Cardiac muscle cell (in vitro differentiated cells and primary cell): ENCODE measurements around the gene KIAA0825. TPM values are rescaled to one million over a fixed set of nuclear protein-coding genes. Genes with fewer than 3 reads are reported as not detected.

ENCODE experiments used
- DNase-seq, 2 donors: peaks; one replicate each; pipeline versions ENCODE4 v3.0.0 to v3.0.0-alpha.2; 2010 to 2017; ENCODE audit warnings: low read depth in 1 of 2, low spot score in 1 of 2
- H3K27ac ChIP-seq: fragments of 200-600 bp; sonication (generic); 2 replicates; pipeline ENCODE4 v1.5.1; 2016
- H3K27me3 ChIP-seq: fragments of 200-600 bp; sonication (generic); 2 replicates; pipeline ENCODE4 v1.6.0; 2016; ENCODE audit warnings: control low read depth
- H3K36me3 ChIP-seq: fragments of 200-600 bp; sonication (generic); 2 replicates; pipeline ENCODE4 v1.5.1; 2016; ENCODE audit warnings: control low read depth
- H3K4me1 ChIP-seq: fragments of 200-600 bp; sonication (generic); 2 replicates; pipeline ENCODE4 v1.8.1; 2017; ENCODE audit warnings: low read depth, mild to moderate bottlenecking, mixed run types
- H3K4me3 ChIP-seq: fragments of 200-600 bp; sonication (generic); 2 replicates; pipeline ENCODE4 v1.5.1; 2016; ENCODE audit warnings: mild to moderate bottlenecking
- H3K9me3 ChIP-seq: fragments of 200-600 bp; sonication (generic); 2 replicates; pipeline ENCODE4 v1.5.1; 2017; ENCODE audit warnings: low read depth, mild to moderate bottlenecking, control low read depth
- CTCF ChIP-seq: IDR thresholded peaks from 2 replicates; pipeline ENCODE4 v1.5.1; 2012; ENCODE audit warnings: low read depth, mild to moderate bottlenecking, low read length
- polyA plus RNA-seq: library from polyadenylated mRNA; unstranded; fragments of >200 nt; fragmentation: Nextera tagmentation; extraction: Ambion mirVana; gene quantifications from 2 replicates; pipeline ENCODE4 v1.2.1, GENCODE V29; 2016
- total RNA-seq: library from RNA; depleted of rRNA; stranded (reverse); fragments of >200 nt; gene quantifications from 2 replicates; pipeline ENCODE4 v1.2.3, GENCODE V29; 2016

Gene KIAA0825
- total and polyA plus RNA-seq, 2 experiments from 2014 or later = 1.5 to 2.1 TPM

GRCh38 chr5:94649874-94650273 is 31.5 kb upstream of the KIAA0825 start:
- H3K9me3 ChIP-seq = no peaks in the 10 kb centered on the region
- H3K27me3 ChIP-seq = no peaks in the 10 kb centered on the region
- no peak overlapping the region for H3K27ac ChIP-seq
- no peaks in the 10 kb centered on the region for H3K36me3 ChIP-seq
- no peak for DNase-seq
- no peak for TF ChIP-seq CTCF
- H3K4me1 ChIP-seq = no peaks in the 10 kb centered on the region
- no peak overlapping the region for H3K4me3 ChIP-seq

GRCh38 chr5:94646758-94647157 is 28.4 kb upstream of the KIAA0825 start:
- DNase-seq = no peak
- TF ChIP-seq CTCF = no peak
- Histone ChIP-seq H3K9me3 (no peaks in the 10 kb centered on the region), H3K27me3 (no peaks in the 10 kb centered on the region), H3K4me3 (no peak overlapping the region), H3K36me3 (no peaks in the 10 kb centered on the region), H3K27ac (no peak overlapping the region), H3K4me1 (no peaks in the 10 kb centered on the region)

DNA sequence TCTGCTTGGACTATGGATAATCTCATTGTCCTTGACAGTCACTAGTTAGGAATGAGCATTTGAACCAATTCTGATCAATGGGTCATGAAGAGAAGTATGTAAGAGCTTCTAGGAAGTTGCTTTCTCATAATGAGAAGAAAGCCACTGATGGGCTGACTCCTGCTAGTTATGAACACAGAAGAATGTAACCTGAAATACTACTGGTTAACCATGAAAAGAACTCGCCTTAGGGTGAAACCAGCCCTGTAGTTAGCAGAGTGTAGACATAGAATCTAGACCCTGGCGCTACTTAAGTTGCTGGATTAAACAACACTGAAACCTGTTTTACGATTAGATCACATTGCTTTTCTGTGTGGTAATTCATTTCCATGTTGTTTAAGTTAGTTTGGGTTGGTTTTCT is 26.6 kb upstream of the KIAA0825 start:
- DNase-seq = no peak
- no peaks in the 10 kb centered on the region for H3K9me3 ChIP-seq
- H3K27ac ChIP-seq = no peak overlapping the region
- no peak for TF ChIP-seq CTCF
- H3K4me3 ChIP-seq = no peak overlapping the region
- no peaks in the 10 kb centered on the region for H3K36me3 ChIP-seq
- H3K4me1 ChIP-seq = no peaks in the 10 kb centered on the region
- no peaks in the 10 kb centered on the region for H3K27me3 ChIP-seq

DNA sequence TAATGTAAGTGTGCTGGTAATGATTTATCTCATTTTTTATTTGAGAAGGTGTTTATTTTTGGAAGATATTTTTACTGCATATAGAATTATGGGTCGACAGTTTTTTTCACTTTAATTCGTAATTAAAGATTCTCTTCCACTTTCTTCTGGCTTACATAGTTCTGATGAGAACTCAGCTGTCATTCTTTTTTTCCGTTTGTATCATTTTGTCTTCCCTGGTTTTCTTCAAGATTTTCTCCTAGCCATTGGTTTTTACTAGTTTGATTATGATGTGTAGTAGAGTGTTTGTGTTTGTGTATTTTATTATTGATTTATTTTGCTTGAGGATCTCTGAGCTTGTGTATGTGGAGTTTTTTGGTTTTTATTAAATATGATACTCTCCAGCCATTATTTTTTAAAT is 21.8 kb upstream of the KIAA0825 start:
- no peak for TF ChIP-seq CTCF
- H3K36me3 ChIP-seq = no peaks in the 10 kb centered on the region
- H3K9me3 ChIP-seq = no peaks in the 10 kb centered on the region
- no peaks in the 10 kb centered on the region for H3K4me1 ChIP-seq
- H3K4me3 ChIP-seq = no peak overlapping the region
- DNase-seq = no peak
- no peaks in the 10 kb centered on the region for H3K27me3 ChIP-seq
- H3K27ac ChIP-seq = no peak overlapping the region

DNA sequence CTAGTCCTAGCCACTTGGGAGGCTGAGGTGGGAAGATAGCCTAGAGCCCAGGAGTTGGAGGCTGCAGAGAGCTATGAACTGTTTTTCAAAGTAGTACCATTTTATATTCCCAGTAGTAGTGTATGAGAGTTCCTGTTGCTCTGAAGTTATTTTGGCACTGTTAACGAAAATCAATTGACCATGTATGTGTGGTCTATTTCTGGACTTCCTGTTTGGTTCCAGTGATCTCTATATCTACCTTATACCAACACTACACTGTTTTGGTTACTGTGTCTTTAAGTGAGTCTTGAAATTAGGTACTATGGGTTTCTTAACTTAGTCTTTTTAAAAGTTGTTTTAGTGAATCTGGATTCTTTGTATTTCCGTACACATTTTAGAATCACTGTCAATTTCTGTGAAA is 13.6 kb upstream of the KIAA0825 start:
- TF ChIP-seq CTCF = no peak
- Histone ChIP-seq H3K9me3 (no peaks in the 10 kb centered on the region), H3K4me1 (no peaks in the 10 kb centered on the region), H3K4me3 (no peak overlapping the region), H3K27me3 (no peaks in the 10 kb centered on the region), H3K36me3 (no peaks in the 10 kb centered on the region), H3K27ac (no peak overlapping the region)
- no peak for DNase-seq

- DNase-seq = no peak
- no peak for TF ChIP-seq CTCF
- no peaks in the 10 kb centered on the region for H3K9me3 ChIP-seq
- H3K4me1 ChIP-seq = peaks cover 20% of the 10 kb centered on the region
- no peaks in the 10 kb centered on the region for H3K27me3 ChIP-seq
- H3K27ac ChIP-seq = no peak overlapping the region
- no peak overlapping the region for H3K4me3 ChIP-seq
- no peaks in the 10 kb centered on the region for H3K36me3 ChIP-seq
These were observed 8.8 kb upstream of the KIAA0825 start for GRCh38 chr5:94627191-94627590.
